ENCODE measurements around the gene SNX5. TPM values are rescaled to one million over a fixed set of nuclear protein-coding genes. Genes with fewer than 3 reads are reported as not detected.

SNX5 gene
- total RNA-seq, 1 donor = 114 TPM

- no peak for TF ChIP-seq CTCF (IDR thresholded peaks at IDR 0.05; ENCODE audit: insufficient read depth, low read depth, low read length)
- H3K4me3 ChIP-seq (ENCODE audit: low read depth, low read length) = no peak overlapping the region
- no peak for DNase-seq (ENCODE audit: low read depth)
Observed at GRCh38 chr20:17941826-17942196, 26.8 kb downstream of the SNX5 start.

- no peak overlapping the region for H3K4me3 ChIP-seq (ENCODE audit: low read depth, low read length)
- no peak for DNase-seq (ENCODE audit: low read depth)
- TF ChIP-seq CTCF (IDR thresholded peaks at IDR 0.05; ENCODE audit: insufficient read depth, low read depth, low read length) = no peak
Observed at GRCh38 chr20:17941087-17941825, 27.3 kb downstream of the SNX5 start.

- no peak for DNase-seq (ENCODE audit: low read depth)
- no peak overlapping the region for H3K4me3 ChIP-seq (ENCODE audit: low read depth, low read length)
- TF ChIP-seq CTCF (IDR thresholded peaks at IDR 0.05; ENCODE audit: insufficient read depth, low read depth, low read length) = no peak
Observed at GRCh38 chr20:17940224-17940971, 28.2 kb downstream of the SNX5 start.

- no peak overlapping the region for H3K4me3 ChIP-seq (ENCODE audit: low read depth, low read length)
- TF ChIP-seq CTCF (IDR thresholded peaks at IDR 0.05; ENCODE audit: insufficient read depth, low read depth, low read length) = no peak
- no peak for DNase-seq (ENCODE audit: low read depth)
Observed at GRCh38 chr20:17939622-17940223, 28.9 kb downstream of the SNX5 start.

GRCh38 chr20:17938871-17939619, 29.5 kb downstream of the SNX5 start:
- H3K4me3 ChIP-seq (ENCODE audit: low read depth, low read length) = no peak overlapping the region
- peak; percentile 74 for DNase-seq (ENCODE audit: low read depth)
- peak; percentile 99 for TF ChIP-seq CTCF (IDR thresholded peaks at IDR 0.05; ENCODE audit: insufficient read depth, low read depth, low read length)

Data from fibroblast of villous mesenchyme (primary cell).